SU-DHL-6 (cell line): ENCODE results near the gene MAPK11.

Source experiments
- H2AFZ ChIP-seq: fragments of 200-600 bp; sonication (generic); 2 replicates; pipeline ENCODE4 v1.6.1; 2014; ENCODE audit warnings: low read depth, mild to moderate bottlenecking, moderate library complexity, mixed read lengths, antibody characterized with exemption, low read length; ENCODE audit not compliant: severe bottlenecking
- H3F3A ChIP-seq: fragments of 200-600 bp; shearing (Covaris generic); 2 replicates; pipeline ENCODE4 v1.6.0; 2016; ENCODE audit warnings: antibody characterized with exemption, mild to moderate bottlenecking; ENCODE audit not compliant: insufficient read depth
- H3K27ac ChIP-seq: fragments of 200-600 bp; sonication (generic); 2 replicates; pipeline ENCODE4 v1.5.1; 2016; ENCODE audit warnings: low read depth, mild to moderate bottlenecking, low read length, moderate library complexity, mixed read lengths
- H3K27me3 ChIP-seq: fragments of 200-600 bp; sonication (generic), shearing (Covaris generic); 2 replicates; pipeline ENCODE4 v1.6.0; 2014; ENCODE audit warnings: mild to moderate bottlenecking, low read length
- H3K36me3 ChIP-seq: fragments of 200-600 bp; sonication (generic); 2 replicates; pipeline ENCODE4 v1.6.1; 2014; ENCODE audit warnings: mild to moderate bottlenecking, low read length, mixed read lengths
- H3K4me2 ChIP-seq: fragments of 300-600, 200-600 bp; shearing (Covaris generic), sonication (generic); 2 replicates; pipeline ENCODE4 v1.6.0; 2014; ENCODE audit warnings: low read length, low read depth, mild to moderate bottlenecking; ENCODE audit not compliant: poor library complexity, severe bottlenecking
- H3K4me3 ChIP-seq: fragments of 200-600 bp; sonication (generic); 2 replicates; pipeline ENCODE4 v1.5.1; 2014; ENCODE audit warnings: antibody characterized with exemption, low read length, mild to moderate bottlenecking, mixed read lengths; ENCODE audit not compliant: insufficient read depth, poor library complexity, severe bottlenecking
- H3K79me2 ChIP-seq: fragments of 200-600 bp; sonication (generic); 2 replicates; pipeline ENCODE4 v1.6.1; 2014; ENCODE audit warnings: mild to moderate bottlenecking, low read length, moderate library complexity; ENCODE audit not compliant: insufficient read depth
- H3K9ac ChIP-seq: fragments of 200-600 bp; sonication (generic); 2 replicates; pipeline ENCODE4 v1.7.0; 2014; ENCODE audit warnings: mild to moderate bottlenecking, low read length
- H3K9me2 ChIP-seq: fragments of 200-600 bp; sonication (generic); replicated peaks from 2 replicates; pipeline ENCODE4 v1.6.1; 2014; ENCODE audit warnings: low read length; ENCODE audit not compliant: insufficient read depth
- H3K9me3 ChIP-seq: fragments of 200-600 bp; sonication (generic); 2 replicates; pipeline ENCODE4 v1.6.1; 2014; ENCODE audit warnings: low read length, mixed read lengths; ENCODE audit not compliant: insufficient read depth
- H4K20me1 ChIP-seq: fragments of 200-600 bp; sonication (generic); 2 replicates; pipeline ENCODE4 v1.6.1; 2014; ENCODE audit warnings: low read depth, mild to moderate bottlenecking, antibody characterized with exemption, low read length, moderate library complexity, mixed read lengths
- EZH2phosphoT487 ChIP-seq: fragments of 200-600 bp; sonication (generic), shearing (Covaris generic); conservative IDR thresholded peaks from 2 replicates; pipeline ENCODE4 v1.6.1; 2018; ENCODE audit warnings: mild to moderate bottlenecking, antibody characterized with exemption, low read length, moderate library complexity, mixed read lengths
- TF ChIP-seq, protein P1 (sequence below): fragments of 200-600 bp; sonication (generic); IDR thresholded peaks from one replicate; pipeline ENCODE4 v1.5.1; 2017; ENCODE audit warnings: antibody characterized with exemption, mild to moderate bottlenecking, low read length, moderate library complexity; ENCODE audit not compliant: insufficient read depth, poor library complexity, severe bottlenecking

The MAPK11 gene

GRCh38 chr22:50281384-50281760 lies 11.2 kb upstream of the MAPK11 start:
- Histone ChIP-seq H3K9me2 (no peaks in the 10 kb centered on the region), H3K9ac (no peak overlapping the region), H3K79me2 (no peaks in the 10 kb centered on the region), H3K27me3 (no peaks in the 10 kb centered on the region), H3K4me2 (no peak overlapping the region), H3K27ac (no peak overlapping the region), H3K36me3 (no peaks in the 10 kb centered on the region), H3K4me3 (no peak overlapping the region), H3K9me3 (no peaks in the 10 kb centered on the region), H2AFZ (no peak overlapping the region), H4K20me1 (no peaks in the 10 kb centered on the region), H3F3A (peaks cover 9% of the 10 kb centered on the region)
- TF ChIP-seq EZH2phosphoT487 = no peak
- TF ChIP-seq, protein P1, sequence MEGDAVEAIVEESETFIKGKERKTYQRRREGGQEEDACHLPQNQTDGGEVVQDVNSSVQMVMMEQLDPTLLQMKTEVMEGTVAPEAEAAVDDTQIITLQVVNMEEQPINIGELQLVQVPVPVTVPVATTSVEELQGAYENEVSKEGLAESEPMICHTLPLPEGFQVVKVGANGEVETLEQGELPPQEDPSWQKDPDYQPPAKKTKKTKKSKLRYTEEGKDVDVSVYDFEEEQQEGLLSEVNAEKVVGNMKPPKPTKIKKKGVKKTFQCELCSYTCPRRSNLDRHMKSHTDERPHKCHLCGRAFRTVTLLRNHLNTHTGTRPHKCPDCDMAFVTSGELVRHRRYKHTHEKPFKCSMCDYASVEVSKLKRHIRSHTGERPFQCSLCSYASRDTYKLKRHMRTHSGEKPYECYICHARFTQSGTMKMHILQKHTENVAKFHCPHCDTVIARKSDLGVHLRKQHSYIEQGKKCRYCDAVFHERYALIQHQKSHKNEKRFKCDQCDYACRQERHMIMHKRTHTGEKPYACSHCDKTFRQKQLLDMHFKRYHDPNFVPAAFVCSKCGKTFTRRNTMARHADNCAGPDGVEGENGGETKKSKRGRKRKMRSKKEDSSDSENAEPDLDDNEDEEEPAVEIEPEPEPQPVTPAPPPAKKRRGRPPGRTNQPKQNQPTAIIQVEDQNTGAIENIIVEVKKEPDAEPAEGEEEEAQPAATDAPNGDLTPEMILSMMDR = no peak

DNA sequence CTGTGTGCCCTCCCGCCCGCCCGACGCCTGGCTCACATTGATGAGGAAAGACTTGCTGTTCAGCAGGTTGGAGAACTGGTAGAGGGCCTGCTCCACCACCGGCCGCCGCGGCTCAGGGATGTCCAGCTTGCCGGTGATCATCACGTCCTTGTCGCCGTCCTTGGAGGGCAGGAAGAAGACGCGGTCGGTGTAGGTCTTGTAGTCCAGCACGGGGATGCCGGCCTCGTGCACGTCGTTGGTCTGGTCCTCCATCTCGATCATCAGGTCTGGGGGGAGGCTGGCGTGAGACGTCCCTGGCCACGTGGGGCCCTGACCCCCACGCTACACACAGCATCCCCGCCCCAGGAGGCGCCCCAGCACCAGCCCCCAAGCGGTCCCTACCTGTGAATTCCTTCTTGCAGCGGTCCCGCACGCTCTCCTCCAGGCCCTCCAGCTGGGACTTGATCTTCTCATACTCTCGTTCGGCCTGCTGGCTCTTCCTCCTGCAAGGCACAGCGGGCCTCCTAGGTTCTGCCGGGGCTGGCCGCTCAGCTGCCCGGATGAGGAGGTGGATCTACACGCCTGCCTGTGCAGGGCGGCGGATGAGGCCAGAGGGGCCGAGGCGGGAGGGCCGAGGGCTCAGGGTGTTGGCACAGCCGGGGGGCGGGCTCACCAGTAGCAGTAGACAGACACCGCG lies 10.7 kb upstream of the MAPK11 start:
- Histone ChIP-seq H4K20me1 (no peaks in the 10 kb centered on the region), H3K4me3 (no peak overlapping the region), H2AFZ (no peak overlapping the region), H3K9me3 (no peaks in the 10 kb centered on the region), H3F3A (peaks cover 10% of the 10 kb centered on the region), H3K27ac (no peak overlapping the region), H3K9ac (no peak overlapping the region), H3K9me2 (no peaks in the 10 kb centered on the region), H3K79me2 (no peaks in the 10 kb centered on the region), H3K36me3 (no peaks in the 10 kb centered on the region), H3K27me3 (no peaks in the 10 kb centered on the region), H3K4me2 (no peak overlapping the region)
- TF ChIP-seq, protein P1 = no peak
- no peak for TF ChIP-seq EZH2phosphoT487

- Histone ChIP-seq H3K4me3 (no peak overlapping the region), H3K79me2 (no peaks in the 10 kb centered on the region), H3K36me3 (no peaks in the 10 kb centered on the region), H3K9me3 (no peaks in the 10 kb centered on the region), H3K9ac (no peak overlapping the region), H2AFZ (no peak overlapping the region), H3K27me3 (no peaks in the 10 kb centered on the region), H3K4me2 (no peak overlapping the region), H3F3A (peaks cover 10% of the 10 kb centered on the region), H3K9me2 (no peaks in the 10 kb centered on the region), H3K27ac (no peak overlapping the region), H4K20me1 (no peaks in the 10 kb centered on the region)
- TF ChIP-seq, protein P1 = no peak
- no peak for TF ChIP-seq EZH2phosphoT487
Observed at GRCh38 chr22:50280022-50280707, 10.0 kb upstream of the MAPK11 start.
